Right atrium auricular region (tissue), 2 donors: ENCODE measurements around the gene DCANP1. TPM values are rescaled to one million over a fixed set of nuclear protein-coding genes. Genes with fewer than 3 reads are reported as not detected.
A peak's percentile ranks its signal among the peaks of the same experiment; 100 is the strongest.

Experiments
- DNase-seq: peaks from one replicate; pipeline ENCODE4 v3.0.0-alpha.2; 2019; ENCODE audit warnings: low spot score
- H3K27ac ChIP-seq, 2 donors: fragments of 200-600 bp; sonication (generic); 1 replicate in 1 of 2; 2 replicates in 1 of 2; pipeline ENCODE4 v1.5.1; 2016 to 2019
- H3K27me3 ChIP-seq, 2 donors: fragments of 200-600 bp; sonication (generic); one replicate each; pipeline versions ENCODE4 v1.5.1 to v1.6.0; 2017 to 2019
- H3K36me3 ChIP-seq: fragments of 200-600 bp; sonication (generic); one replicate; pipeline ENCODE4 v1.5.1; 2016
- H3K4me1 ChIP-seq, 2 donors: fragments of 200-600 bp; sonication (generic); one replicate each; pipeline versions ENCODE4 v1.5.1 to v1.6.0; 2017 to 2019
- H3K4me3 ChIP-seq, 2 donors: fragments of 200-600 bp; sonication (generic); 1 replicate in 1 of 2; 2 replicates in 1 of 2; pipeline ENCODE4 v1.5.1; 2017 to 2019; ENCODE audit warnings: mild to moderate bottlenecking in 1 of 2, moderate library complexity in 1 of 2
- H3K9me3 ChIP-seq, 2 donors: fragments of 200-600 bp; sonication (generic); one replicate each; pipeline ENCODE4 v1.5.1; 2019
- CTCF ChIP-seq, 2 donors: fragments of 200-600 bp; sonication (generic); IDR thresholded peaks; one replicate each; pipeline ENCODE4 v1.5.1; 2019; ENCODE audit warnings: antibody characterized with exemption in 2 of 2
- total RNA-seq, 2 donors: library from RNA; depleted of rRNA; stranded (reverse); fragments of >200 nt; gene quantifications; one replicate each; pipeline ENCODE4 v1.1.0, GENCODE V29; 2016

DCANP1 gene
- total RNA-seq, 2 donors from 2014 or later, result not detected

GRCh38 chr5:135402031-135402430, 45.1 kb downstream of the DCANP1 start:
- Histone ChIP-seq H3K4me3 (no peak overlapping the region), H3K36me3 (no peaks in the 10 kb centered on the region), H3K4me1 (peaks cover 0 to 19% of the 10 kb centered on the region in 2 donors), H3K27ac (no peak overlapping the region), H3K27me3 (no peaks in the 10 kb centered on the region), H3K9me3 (no peaks in the 10 kb centered on the region)
- no peak for DNase-seq
- TF ChIP-seq CTCF (IDR thresholded peaks at IDR 0.05), result no peak

GRCh38 chr5:135400866-135401265, 46.3 kb downstream of the DCANP1 start:
- no peak overlapping the region for H3K27ac ChIP-seq
- H3K9me3 ChIP-seq, result no peaks in the 10 kb centered on the region
- H3K27me3 ChIP-seq, result no peaks in the 10 kb centered on the region
- DNase-seq, result no peak
- no peak overlapping the region for H3K4me3 ChIP-seq
- peaks cover 0 to 31% of the 10 kb centered on the region in 2 donors for H3K4me1 ChIP-seq
- no peak for TF ChIP-seq CTCF (IDR thresholded peaks at IDR 0.05)
- H3K36me3 ChIP-seq, result no peaks in the 10 kb centered on the region

GRCh38 chr5:135399794-135400542, 47.2 kb downstream of the DCANP1 start:
- Histone ChIP-seq H3K27ac (peak overlapping the region; percentile 91 to 95), H3K4me3 (peak overlapping the region; percentile 77 to 83), H3K9me3 (no peaks in the 10 kb centered on the region), H3K36me3 (no peaks in the 10 kb centered on the region), H3K27me3 (no peaks in the 10 kb centered on the region), H3K4me1 (peaks cover 0 to 40% of the 10 kb centered on the region in 2 donors)
- DNase-seq, result no peak
- TF ChIP-seq CTCF (IDR thresholded peaks at IDR 0.05), result no peak

GRCh38 chr5:135398855-135399793, 48.0 kb downstream of the DCANP1 start, which contains the start of gene MACROH2A1:
Gene MACROH2A1 (minus strand): TSS chr5:135399231. CDS start chr5:135389093, 10,138 bp downstream.
- DNase-seq, result peak; percentile 88
- Histone ChIP-seq H3K4me1 (peaks cover 0 to 48% of the 10 kb centered on the region in 2 donors), H3K9me3 (no peaks in the 10 kb centered on the region), H3K4me3 (peak within 1 kb of the TSS; percentile 77 to 83), H3K27me3 (no peaks in the 10 kb centered on the region), H3K36me3 (no peaks in the 10 kb centered on the region), H3K27ac (peak within 1 kb of the TSS; percentile 91 to 95)
- TF ChIP-seq CTCF (IDR thresholded peaks at IDR 0.05), result peak in 1 of 2 donors; percentile 20

- H3K4me1 ChIP-seq, result peaks cover 0 to 56% of the 10 kb centered on the region in 2 donors
- no peak for DNase-seq
Measured at GRCh38 chr5:135398160-135398854, 48.8 kb downstream of the DCANP1 start.

More at GRCh38 chr5:135398160-135398854, 48.8 kb downstream of the DCANP1 start:
- Histone ChIP-seq H3K27ac (peak overlapping the region; percentile 91 to 95), H3K27me3 (no peaks in the 10 kb centered on the region), H3K9me3 (no peaks in the 10 kb centered on the region), H3K36me3 (no peaks in the 10 kb centered on the region), H3K4me3 (peak overlapping the region; percentile 77 to 83)
- no peak for TF ChIP-seq CTCF (IDR thresholded peaks at IDR 0.05)
